ENCODE measurements around the gene DST.

The DST gene

DNA sequence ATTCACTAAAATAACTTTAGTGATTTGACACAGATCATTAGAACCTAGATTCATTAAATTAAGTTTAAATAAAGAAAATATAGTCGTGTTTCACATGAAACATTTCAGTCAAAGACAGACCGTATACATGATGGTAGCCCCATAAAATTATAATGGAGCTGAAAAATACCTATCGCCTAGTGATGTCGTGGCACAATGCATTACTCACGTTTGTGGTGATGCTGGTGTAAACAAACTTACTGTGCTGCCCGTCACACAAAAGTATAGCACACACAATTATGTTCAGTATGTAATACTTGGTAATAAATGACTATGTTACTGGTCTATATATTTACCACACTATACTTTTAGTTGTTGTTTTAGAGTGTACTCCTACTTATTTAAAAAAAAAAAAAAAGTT lies 17.3 kb downstream of the DST start:
- no peak for DNase-seq (ENCODE audit: low read depth in 2 of 3, low spot score in 2 of 3)

DNA sequence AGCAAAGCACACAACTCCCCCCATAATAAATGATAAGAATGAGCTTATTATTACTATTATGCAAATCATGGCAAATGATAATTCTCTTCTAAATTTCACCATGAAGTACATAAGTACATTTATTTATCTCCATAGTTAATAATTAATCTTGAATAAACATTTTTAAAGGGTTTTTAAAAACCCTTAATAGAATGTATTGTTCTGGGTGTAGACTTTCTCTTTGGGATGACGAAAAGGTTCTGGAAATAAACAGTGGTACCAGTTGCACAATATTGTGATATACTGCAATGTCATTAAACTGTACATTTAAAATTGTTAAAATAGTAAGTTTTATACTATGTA lies 18.0 kb downstream of the DST start:
- DNase-seq (ENCODE audit: low read depth in 2 of 3, low spot score in 2 of 3), result no peak

DNA sequence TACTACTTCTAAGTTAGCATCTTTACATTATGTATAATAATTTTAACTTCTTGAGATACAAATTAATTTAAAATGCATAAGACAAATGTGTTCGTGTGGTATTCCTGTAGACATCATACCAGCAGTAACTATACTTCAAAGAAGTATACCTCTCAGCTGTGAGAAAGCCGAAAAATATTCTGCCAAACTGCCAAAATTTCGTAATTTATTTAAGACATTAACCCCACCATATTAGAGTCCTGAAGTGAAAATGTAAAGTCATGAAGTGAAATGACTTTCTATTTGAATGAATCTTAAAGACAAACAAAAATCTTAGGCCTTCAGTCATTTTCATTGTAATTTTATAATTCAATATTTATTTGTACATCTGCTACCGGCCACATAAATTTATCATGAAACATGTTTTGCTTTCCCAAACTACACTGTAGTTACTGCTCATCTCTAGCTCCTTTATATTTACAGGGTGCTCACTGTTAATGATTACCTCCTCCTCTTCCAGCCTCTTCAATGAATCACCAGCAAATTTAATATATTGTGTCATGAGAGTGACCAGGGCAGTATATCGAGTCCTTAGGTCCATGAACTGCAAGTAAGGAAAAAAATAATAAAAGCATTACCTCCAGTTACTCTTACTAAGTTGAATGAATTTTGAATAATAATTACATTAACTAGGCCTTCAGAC lies 18.5 kb downstream of the DST start:
- DNase-seq (ENCODE audit: low read depth in 2 of 3, low spot score in 2 of 3), result no peak

DNA sequence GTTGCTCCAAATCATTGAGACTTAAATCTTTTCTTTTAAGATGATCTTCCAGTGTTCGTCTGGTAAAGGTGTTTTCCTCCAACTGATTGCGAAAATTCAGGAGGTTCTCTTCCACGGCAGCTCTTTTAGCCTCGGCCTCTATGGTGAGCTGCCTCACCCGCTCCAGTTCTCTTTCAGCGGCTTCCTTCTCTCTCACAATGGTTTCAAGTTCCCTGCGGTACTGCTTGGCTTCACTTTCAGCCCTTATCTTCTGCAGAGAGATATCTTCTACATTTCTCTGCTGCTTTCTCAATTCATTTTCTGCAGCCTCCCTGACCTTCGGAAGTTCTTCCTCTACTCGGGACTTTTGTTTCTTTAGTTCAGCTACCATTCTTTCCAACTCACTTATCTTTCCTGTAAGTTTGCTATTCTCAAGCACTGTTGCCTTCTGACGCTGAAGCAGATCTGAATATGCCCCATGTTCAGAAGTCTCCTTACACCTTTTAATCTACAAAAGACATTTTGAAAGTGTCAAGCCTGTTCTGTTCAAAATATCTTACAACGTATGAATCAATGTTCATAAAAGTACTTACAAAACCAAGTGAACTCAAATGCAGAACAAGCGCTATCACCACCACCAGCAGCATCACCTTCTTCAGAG lies 22.3 kb downstream of the DST start:
- DNase-seq (ENCODE audit: low read depth in 2 of 3, low spot score in 2 of 3), result no peak

DNA sequence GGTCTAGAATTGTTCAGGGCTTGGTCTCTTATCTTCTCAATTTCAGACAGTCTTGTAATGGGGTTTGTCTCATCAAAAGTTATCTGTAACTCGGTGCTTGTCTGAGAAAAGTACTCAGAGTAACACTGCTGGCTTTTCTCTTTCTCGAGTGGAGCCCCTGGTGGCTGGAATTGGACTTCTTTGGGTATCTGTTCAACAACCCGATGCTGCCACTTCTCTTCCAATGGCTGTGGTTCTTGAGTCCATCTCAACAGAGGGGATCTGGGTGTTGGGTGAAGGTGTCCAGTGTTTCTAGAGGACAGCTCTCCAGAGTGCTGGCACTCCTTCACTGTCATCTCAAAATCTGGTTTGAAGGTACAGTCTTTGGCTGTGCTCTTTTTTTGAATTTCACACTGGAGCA lies 24.6 kb downstream of the DST start:
- no peak for DNase-seq (ENCODE audit: low read depth in 2 of 3, low spot score in 2 of 3)

DNA sequence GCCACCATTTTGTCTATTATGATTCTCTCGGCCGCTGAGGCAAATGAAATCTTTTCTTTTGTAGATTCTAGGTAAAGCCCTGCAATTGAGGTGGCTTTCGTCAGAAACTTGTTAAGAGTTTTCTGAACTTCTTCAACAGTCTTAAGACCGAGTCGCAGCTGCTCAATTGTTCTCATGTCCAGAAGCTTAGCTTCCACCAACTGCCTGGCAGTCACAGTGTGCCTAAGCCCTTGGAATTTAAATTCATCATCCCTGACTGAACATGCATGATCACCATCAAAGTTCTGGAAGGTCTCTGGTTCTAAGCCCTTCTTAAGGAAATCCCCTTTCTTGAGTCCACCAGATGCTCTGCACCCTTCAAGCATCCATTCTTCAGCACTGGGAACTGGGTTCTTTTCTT lies 25.7 kb downstream of the DST start:
- no peak for DNase-seq (ENCODE audit: low read depth in 2 of 3, low spot score in 2 of 3)

DNA sequence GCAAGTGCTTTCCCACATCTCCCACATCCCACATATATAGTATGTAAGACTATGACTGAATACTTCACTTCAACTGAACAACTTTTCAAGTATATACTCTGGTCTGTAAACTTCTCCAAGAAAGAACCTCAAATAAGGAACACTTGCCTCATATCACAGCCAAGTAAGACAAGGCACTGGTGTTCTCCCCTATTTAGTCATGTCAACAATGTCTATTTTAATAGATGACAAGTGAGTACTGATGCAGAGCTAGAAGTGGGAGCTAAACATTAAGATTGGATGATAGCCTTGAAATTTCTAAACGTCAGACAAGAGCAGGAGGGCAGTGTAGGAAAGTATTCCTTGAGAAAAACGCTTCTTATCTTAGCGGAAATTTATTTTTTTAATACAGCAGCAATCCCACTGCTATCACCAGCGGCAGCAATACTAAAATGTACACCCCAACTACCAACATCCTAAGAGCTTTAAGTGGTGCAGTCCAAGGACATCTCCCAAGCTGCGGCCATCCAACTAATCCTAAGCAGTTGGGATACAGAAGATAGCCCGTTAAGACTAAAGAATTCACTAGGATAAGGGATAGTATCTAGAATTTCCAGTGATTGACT lies 29.3 kb downstream of the DST start:
- no peak for DNase-seq (ENCODE audit: low read depth in 2 of 3, low spot score in 2 of 3)

DNA sequence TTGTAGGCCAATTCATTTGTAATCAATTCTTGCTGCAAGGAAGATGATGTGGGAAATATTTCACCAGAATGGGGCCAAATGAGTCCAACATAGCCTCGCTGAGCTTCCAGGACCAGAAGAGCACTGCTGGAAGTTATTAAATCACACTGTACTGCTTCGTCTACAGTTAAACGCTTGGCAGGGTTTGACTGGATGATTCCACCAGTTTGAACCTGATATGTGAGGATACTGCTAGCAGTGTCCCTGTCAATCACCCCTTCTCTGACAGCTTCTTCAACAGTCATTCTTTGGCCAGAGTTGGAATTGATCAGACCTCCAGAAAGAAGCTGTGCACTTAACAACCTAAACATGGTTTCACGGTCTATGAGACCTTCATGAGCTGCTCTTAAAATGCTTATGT lies 34.4 kb downstream of the DST start:
- no peak for DNase-seq (ENCODE audit: low read depth in 2 of 3, low spot score in 2 of 3)

DNA sequence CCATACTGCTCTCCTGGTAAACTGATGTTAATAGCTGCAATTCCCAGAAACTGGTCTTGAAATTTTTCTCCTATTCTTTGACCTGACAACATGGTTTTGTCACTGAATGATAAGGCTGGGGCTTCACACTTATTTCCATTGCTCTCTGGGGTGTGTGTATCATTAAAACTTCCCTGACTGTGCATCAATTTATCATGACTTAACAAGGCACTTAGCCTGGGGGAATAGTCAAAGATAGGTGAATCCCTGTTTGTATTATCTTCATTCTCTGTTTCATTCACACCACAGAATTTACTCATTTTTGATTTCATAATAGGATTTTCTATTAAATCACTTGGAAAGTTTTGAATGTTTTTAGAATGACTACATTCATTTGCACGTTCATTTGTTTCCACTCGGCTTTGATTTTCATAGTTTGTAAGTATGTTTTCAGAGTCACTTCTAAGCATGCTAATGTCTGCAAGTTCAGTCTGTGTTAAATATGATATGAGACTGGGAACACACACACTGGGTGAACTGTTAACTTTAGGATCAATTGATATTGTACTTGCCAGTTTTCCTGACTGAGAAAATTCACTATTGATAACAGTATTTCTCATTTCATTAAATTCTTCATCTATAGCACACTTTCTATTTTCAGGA lies 35.5 kb downstream of the DST start:
- no peak for DNase-seq (ENCODE audit: low read depth in 2 of 3, low spot score in 2 of 3)

DNA sequence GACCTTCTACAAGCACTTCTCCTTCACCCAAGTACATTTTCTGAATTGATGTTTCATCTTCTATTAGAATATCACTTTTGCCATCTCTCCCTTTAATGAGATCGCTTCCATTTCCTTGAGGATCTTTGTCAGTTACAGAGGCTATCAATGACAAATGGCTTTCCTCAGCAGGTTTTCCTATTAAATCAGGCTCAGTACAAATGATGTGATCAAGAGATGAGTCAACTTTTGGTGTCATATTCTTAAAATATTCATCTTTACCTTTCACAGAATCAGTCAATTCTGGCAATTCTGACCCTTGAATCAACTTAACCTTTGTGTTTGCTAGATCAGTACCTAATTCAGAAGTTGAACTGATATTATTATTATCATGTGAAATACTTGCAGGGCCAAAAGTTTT lies 37.3 kb downstream of the DST start:
- DNase-seq (ENCODE audit: low read depth in 2 of 3, low spot score in 2 of 3), result no peak

DNA sequence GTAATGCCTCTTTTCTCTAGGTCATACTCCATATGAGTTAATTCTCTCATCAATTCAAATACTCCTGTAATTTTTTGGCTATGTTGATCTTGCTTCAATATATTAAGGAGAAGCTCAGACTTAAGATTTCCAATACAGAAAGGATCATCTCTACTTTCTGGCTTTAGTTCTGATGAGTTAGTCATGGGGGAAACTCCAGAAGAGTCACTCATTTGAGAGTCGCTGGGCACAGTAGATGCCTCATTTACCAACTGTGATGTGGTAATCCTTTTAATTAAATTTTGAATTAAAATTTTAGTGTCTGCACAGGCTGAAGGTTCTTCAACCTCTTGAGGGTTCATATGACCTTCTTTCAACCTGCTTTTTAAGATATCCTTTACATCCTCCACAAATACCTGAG lies 38.5 kb downstream of the DST start:
- DNase-seq (ENCODE audit: low read depth in 2 of 3, low spot score in 2 of 3), result no peak

DNA sequence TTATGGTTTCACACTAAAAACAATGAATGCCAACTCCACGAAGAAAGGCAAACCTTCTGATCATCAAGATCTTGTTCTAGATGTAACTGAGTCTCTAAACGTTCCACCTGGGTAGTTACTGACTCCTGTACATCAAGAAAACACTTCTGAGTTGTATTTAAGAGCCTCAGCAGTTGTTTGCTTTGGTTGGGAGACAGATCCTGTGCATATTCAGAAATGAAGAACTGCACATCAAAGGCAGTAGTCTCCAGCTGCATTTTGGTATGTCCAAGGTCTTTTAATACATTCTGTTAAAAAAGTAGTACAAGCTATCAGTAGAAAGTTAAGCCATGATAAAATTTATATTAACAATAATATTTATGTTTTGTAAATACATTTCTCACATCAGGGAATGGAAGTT lies 41.3 kb downstream of the DST start:
- no peak for DNase-seq (ENCODE audit: low read depth in 2 of 3, low spot score in 2 of 3)

DNA sequence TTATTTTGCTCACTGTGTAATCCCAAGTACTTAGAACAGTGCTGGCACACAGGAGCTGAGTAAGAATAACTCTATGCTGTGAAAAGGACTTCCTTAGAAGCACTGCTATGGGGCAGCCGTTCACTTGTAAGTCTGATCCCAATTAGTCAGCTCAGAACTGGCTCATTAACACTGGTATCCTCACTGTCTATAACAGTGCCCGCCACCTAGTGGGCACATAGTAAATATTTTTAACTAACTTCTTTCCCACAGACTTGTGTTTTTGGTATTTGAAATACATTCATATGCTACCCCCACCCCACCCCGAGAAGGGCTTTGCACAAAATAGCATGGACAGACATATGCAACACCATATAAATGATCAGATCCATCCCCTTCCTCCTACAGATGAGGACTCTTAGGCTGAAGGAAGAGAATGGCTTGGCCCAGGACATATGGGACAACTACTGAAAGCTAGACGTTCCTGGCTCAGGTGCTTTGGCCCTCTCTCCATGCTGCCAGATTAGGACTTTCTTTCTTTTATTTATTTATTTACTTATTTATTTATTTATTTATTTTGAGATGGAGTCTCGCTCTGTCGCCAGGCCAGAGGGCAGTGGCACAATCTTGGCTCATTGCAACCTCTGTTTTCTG lies 47.1 kb downstream of the DST start:
- DNase-seq (ENCODE audit: low read depth in 2 of 3, low spot score in 2 of 3), result no peak

DNA sequence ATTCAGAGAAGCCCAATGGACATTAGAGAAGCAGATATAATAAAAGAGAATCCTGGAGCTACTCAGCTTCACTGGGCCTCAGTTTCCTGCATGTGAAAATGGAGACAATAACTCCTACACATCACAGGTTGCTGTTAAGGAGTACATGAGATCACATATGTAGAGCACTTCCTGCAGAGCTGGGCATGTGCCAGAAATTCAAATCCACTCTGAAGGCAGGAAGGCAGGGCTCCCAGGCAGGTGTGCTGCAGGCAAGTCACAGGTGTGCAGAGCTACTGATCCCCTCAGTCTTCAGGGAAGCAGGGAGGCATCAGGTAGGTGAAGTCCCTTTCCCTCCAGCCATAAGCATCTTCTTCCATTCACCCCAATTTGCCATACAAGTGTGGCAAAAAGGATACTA lies 48.0 kb downstream of the DST start:
- no peak for DNase-seq (ENCODE audit: low read depth in 2 of 3, low spot score in 2 of 3)

DNA sequence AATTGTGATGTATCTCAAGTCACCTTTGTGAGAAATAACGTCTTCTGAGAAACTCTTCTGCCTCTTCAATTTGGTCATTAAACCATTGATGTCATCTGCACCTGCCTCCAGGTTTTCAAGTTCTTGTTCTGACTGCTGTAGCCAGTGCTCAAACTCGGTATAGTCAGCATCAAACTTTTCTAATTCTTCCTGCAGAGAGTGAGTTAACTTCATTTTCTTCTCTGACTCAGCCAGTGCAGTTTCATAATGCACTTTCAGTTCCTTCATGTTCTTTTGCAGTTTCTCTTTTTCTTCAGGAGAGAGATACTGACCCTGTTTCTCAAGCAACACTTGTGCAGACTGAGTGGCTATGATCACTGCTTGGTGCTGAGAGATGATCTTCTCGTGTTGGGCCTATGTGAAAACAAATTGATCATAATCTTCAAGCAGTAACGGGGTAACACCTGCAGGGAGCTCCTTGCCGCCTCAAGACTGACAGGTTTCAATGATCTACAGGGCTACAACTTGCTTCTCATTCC lies 48.8 kb downstream of the DST start:
- DNase-seq (ENCODE audit: low read depth in 2 of 3, low spot score in 2 of 3), result no peak

DNA sequence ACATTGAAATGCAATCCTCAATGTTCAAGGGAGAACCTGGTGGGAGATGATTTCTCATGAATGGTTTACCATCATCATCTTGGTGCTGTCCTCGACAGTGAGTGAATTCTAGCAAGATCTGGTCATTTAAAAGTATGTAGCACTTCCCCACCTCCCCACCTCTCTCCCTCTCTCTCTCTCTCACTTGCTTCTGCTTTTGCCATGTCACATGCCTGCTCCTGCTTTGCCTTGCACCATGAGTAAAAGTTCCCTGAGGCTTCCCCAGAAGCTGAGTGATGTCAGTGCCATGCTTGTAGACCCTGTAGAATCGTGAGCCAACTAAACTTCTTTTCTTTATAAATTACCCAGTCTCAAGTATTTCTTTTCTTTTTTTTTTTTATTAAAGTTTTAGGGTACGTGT lies 60.5 kb downstream of the DST start:
- DNase-seq (ENCODE audit: low read depth in 2 of 3, low spot score in 2 of 3), result no peak

DNA sequence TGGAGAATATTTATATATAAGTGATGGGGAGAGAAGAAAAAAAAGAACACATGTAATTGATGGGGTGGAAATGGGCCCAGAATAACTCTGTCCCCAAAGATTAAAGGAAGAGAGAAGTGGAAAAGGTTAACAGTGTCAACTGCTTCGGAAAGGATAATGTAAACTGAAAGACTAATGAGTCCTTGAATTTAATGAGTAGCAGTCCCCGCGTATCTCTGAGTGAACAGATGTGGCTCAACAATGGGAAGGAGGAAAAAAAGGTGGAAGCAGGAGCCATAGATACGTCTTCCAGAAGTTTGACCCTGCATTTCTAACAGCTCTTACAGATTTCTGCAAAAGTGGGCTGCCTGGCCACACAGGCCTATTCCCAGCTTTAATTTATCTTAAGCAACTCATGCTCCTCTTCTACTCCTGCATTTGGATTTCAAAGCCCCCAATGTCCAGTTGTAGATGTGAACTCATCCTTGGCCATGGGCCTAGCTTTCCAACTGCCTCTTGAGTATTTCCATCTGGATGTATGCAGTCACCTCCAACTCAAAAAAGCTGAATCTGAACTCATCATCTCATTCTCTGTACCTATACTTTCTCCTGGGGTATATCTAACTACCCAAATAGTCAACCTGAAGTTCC lies 61.3 kb downstream of the DST start:
- no peak for DNase-seq (ENCODE audit: low read depth in 2 of 3, low spot score in 2 of 3)

DNA sequence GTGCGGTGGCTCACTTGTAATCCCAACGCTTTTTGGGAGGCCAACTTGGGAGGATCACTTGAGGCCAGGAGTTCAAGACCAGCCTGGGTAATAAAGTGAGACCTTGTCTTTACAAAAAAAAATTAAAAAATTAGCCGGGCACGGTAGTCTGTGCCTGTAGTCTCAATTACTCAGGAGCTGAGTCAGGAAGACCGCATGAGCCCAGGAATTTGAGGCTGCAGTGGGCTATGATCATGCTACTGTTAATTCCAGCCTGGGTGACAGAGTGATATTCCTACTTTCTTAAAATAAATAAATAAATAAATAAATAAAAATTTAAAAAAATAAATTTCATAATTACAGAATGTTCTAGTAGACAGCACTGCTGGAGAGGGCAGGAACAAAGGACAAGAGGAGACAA lies 62.4 kb downstream of the DST start:
- DNase-seq (ENCODE audit: low read depth in 2 of 3, low spot score in 2 of 3), result no peak

DNA sequence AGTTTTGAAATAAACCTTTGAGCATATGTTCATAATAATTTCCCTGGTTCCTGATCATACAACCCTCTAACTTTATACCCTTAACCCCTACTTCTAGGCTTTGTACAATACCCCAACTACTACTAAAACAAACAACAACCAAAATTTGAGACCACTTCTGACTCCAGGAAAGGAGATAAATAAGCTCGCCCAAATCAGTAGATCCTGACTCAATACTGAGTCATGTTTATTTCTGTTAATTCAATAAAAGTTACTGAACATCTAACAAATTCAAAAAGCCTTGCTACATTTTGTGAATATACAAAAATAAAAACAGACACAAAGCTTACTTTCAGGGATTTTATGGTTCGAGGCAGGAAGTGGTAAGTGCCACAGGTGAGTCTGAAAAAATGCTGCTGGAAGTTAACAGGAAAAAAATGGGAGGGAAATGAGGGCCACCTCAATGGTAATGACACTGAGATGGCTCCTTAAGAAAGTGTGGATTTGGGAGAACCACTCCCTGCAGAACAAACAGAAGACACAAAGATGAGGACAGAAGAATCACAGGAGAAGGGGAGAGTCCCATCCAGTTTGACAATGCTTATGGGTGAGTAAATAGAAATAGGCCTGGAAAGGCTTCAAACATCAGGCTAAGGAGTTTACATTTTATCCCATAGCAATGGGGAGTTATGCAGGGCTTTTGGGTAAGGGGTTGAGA lies 63.4 kb downstream of the DST start:
- DNase-seq (ENCODE audit: low read depth in 2 of 3, low spot score in 2 of 3), result no peak

DNA sequence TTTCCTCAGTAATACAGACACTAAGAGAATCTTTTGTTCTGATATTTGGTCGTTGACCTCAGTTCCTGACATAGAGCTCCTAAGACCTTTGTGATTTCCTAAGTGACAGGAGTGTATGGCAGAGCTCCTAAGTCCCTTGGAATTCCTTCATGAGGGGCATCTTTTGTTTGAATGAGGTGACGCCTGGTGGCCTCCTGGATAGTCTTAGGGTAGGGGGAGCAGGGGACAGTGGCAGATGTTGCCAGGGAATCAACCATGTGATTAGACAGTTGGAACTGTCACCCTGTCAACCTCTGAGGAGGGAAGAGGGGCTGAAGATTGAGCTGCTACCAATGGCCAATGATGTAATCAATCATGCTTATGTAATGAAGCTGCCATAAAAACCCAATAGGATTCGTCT lies 67.0 kb downstream of the DST start:
- DNase-seq (ENCODE audit: low read depth in 2 of 3, low spot score in 2 of 3), result no peak

DNA sequence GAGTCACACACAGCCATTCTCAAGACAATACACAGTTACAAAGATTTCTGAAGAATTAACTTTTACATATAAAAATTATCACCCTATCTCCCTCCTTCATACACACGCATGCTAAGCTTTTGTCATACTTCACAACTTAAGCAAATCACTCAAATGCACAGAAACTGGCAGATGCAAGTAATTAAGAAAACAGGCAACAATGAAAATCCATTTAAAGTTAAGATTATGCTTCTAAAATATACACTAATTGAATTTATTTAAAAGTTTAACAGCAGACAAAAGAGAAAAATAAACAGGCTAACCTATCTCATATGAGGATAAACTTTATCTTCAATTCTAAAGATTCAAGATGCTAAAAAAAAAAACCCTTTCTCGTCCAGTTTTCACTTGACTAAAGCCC lies 68.4 kb downstream of the DST start:
- DNase-seq (ENCODE audit: low read depth in 2 of 3, low spot score in 2 of 3), result no peak
